Neuronal stem cell (in vitro differentiated cells): ENCODE results near the gene IMMP2L.

Experiments
- DNase-seq: peaks from one replicate; pipeline ENCODE4 v3.0.0-alpha.2; 2013; ENCODE audit warnings: low spot score
- H2AFZ ChIP-seq: one replicate; pipeline ENCODE4 v1.6.1; 2013; ENCODE audit warnings: mild to moderate bottlenecking, low read length, inconsistent platforms
- H2AK5ac ChIP-seq: 2 replicates; pipeline ENCODE4 v1.6.1; 2013; ENCODE audit warnings: low read depth, mild to moderate bottlenecking, inconsistent platforms, low read length, moderate library complexity, mixed read lengths
- H2BK120ac ChIP-seq: 2 replicates; pipeline ENCODE4 v1.6.1; 2013; ENCODE audit warnings: low read depth, mild to moderate bottlenecking, inconsistent platforms, low read length, moderate library complexity, mixed read lengths
- H2BK12ac ChIP-seq: one replicate; pipeline ENCODE4 v1.6.1; 2013; ENCODE audit warnings: low read length, inconsistent platforms
- H2BK15ac ChIP-seq: 2 replicates; pipeline ENCODE4 v1.6.1; 2013; ENCODE audit warnings: mild to moderate bottlenecking, low read length, inconsistent platforms, mixed read lengths
- H2BK5ac ChIP-seq: one replicate; pipeline ENCODE4 v1.6.1; 2013; ENCODE audit warnings: inconsistent platforms, mild to moderate bottlenecking, low read length, moderate library complexity
- H3K14ac ChIP-seq: one replicate; pipeline ENCODE4 v1.6.1; 2013; ENCODE audit warnings: low read length, inconsistent platforms
- H3K18ac ChIP-seq: 2 replicates; pipeline ENCODE4 v1.6.1; 2013; ENCODE audit warnings: low read length, inconsistent platforms
- H3K23ac ChIP-seq: 2 replicates; pipeline ENCODE4 v1.6.1; 2013; ENCODE audit warnings: low read depth, mild to moderate bottlenecking, mixed read lengths, low read length, inconsistent platforms; ENCODE audit not compliant: poor library complexity
- H3K27ac ChIP-seq: replicated peaks from 3 replicates; pipeline ENCODE4 v1.5.1; 2013; ENCODE audit warnings: low read length, inconsistent platforms
- H3K27me3 ChIP-seq, 3 experiments: 2 replicates each; pipeline ENCODE4 v1.6.1; 2013; ENCODE audit warnings: low read length in 3 of 3, mild to moderate bottlenecking in 2 of 3, inconsistent platforms in 1 of 3, low read depth in 1 of 3, mixed read lengths in 1 of 3, moderate library complexity in 1 of 3; ENCODE audit not compliant: control insufficient read depth in 3 of 3, insufficient read depth in 3 of 3
- H3K36me3 ChIP-seq, 2 donors: replicated peaks in 1 of 2; 2 replicates each; pipeline ENCODE4 v1.6.1; 2013; ENCODE audit warnings: low read length in 2 of 2; ENCODE audit not compliant: control insufficient read depth in 2 of 2, insufficient read depth in 2 of 2
- H3K4ac ChIP-seq: 2 replicates; pipeline ENCODE4 v1.6.1; 2013; ENCODE audit warnings: inconsistent platforms, mild to moderate bottlenecking, low read length, moderate library complexity
- H3K4me1 ChIP-seq, 2 donors: 1 replicate in 1 of 2; 2 replicates in 1 of 2; pipeline ENCODE4 v1.6.1; 2013; ENCODE audit warnings: low read length in 2 of 2, low read depth in 1 of 2; ENCODE audit not compliant: control insufficient read depth in 2 of 2, insufficient read depth in 1 of 2
- H3K4me2 ChIP-seq: one replicate; pipeline ENCODE4 v1.6.1; 2013; ENCODE audit warnings: mild to moderate bottlenecking, low read length, inconsistent platforms; ENCODE audit not compliant: insufficient read depth, poor library complexity, severe bottlenecking
- H3K4me3 ChIP-seq, 2 donors: 2 replicates each; pipeline ENCODE4 v1.5.1; 2013; ENCODE audit warnings: low read length in 2 of 2, mild to moderate bottlenecking in 2 of 2, inconsistent platforms in 1 of 2, moderate library complexity in 1 of 2
- H3K79me1 ChIP-seq: one replicate; pipeline ENCODE4 v1.6.1; 2013; ENCODE audit warnings: low read depth, mild to moderate bottlenecking, inconsistent platforms, low read length, moderate library complexity
- H3K9ac ChIP-seq: one replicate; pipeline ENCODE4 v1.6.1; 2013; ENCODE audit warnings: mild to moderate bottlenecking, low read depth, low read length, inconsistent platforms; ENCODE audit not compliant: poor library complexity
- H3K9me3 ChIP-seq, 2 donors: replicated peaks in 1 of 2; 2 replicates each; pipeline versions ENCODE3 to v1.6.1; 2013; ENCODE audit warnings: low read length in 2 of 2, mild to moderate bottlenecking in 2 of 2, inconsistent platforms in 1 of 2, low read depth in 1 of 2, mixed read lengths in 1 of 2, moderate library complexity in 1 of 2; ENCODE audit not compliant: control insufficient read depth in 2 of 2, insufficient read depth in 1 of 2
- H4K8ac ChIP-seq: one replicate; pipeline ENCODE4 v1.6.1; 2013; ENCODE audit warnings: low read depth, mild to moderate bottlenecking, inconsistent platforms, low read length, moderate library complexity
- H4K91ac ChIP-seq: one replicate; pipeline ENCODE4 v1.6.1; 2013; ENCODE audit warnings: low read length, low read depth, mild to moderate bottlenecking, inconsistent platforms; ENCODE audit not compliant: poor library complexity
- WGBS, 2 donors: extraction: QIAGEN DNeasy Blood & Tissue Kit; methylation state at CpG; one replicate each; pipeline ENCODE4 v1.1.7; 2013; ENCODE audit warnings: missing lambda C conversion rate in 2 of 2, mixed read lengths in 1 of 2; ENCODE audit not compliant: insufficient read length in 2 of 2, insufficient replicate concordance in 1 of 2; ENCODE audit errors: extremely low coverage in 2 of 2; 5-methylcytosine and 5-hydroxymethylcytosine counted together

IMMP2L gene

GRCh38 chr7:111068618-111069017 lies 493.7 kb downstream of the IMMP2L start:
- H3K4ac ChIP-seq = no peak overlapping the region
- no peak overlapping the region for H3K27ac ChIP-seq
- H3K9ac ChIP-seq = no peak overlapping the region
- no peak for DNase-seq
- H3K4me2 ChIP-seq = no peak overlapping the region
- H4K8ac ChIP-seq = no peak overlapping the region
- H3K36me3 ChIP-seq = no peaks in the 10 kb centered on the region
- no peak overlapping the region for H2BK15ac ChIP-seq
- H2AK5ac ChIP-seq = no peak overlapping the region
- H3K9me3 ChIP-seq = peaks cover 0 to 3% of the 10 kb centered on the region in 2 donors
- H3K4me3 ChIP-seq = no peak overlapping the region
- no CpG with 5 or more reads among the region's 2 CpGs for whole genome bisulfite sequencing, 2 donors
- H3K27me3 ChIP-seq = no peaks in the 10 kb centered on the region
- H2BK12ac ChIP-seq = no peak overlapping the region
- H2AFZ ChIP-seq = no peak overlapping the region
- H3K14ac ChIP-seq = no peak overlapping the region
- H3K18ac ChIP-seq = no peak overlapping the region
- no peak overlapping the region for H3K23ac ChIP-seq
- no peak overlapping the region for H2BK5ac ChIP-seq
- H3K79me1 ChIP-seq = no peaks in the 10 kb centered on the region
- H3K4me1 ChIP-seq = peaks cover 0 to 2% of the 10 kb centered on the region in 2 donors
- H4K91ac ChIP-seq = no peak overlapping the region
- H2BK120ac ChIP-seq = no peak overlapping the region

GRCh38 chr7:111067682-111068081 lies 494.6 kb downstream of the IMMP2L start:
- Histone ChIP-seq H2BK15ac (no peak overlapping the region), H4K8ac (no peak overlapping the region), H2BK12ac (no peak overlapping the region), H2BK5ac (no peak overlapping the region), H3K27ac (no peak overlapping the region), H3K14ac (no peak overlapping the region), H3K4me3 (no peak overlapping the region), H3K18ac (no peak overlapping the region), H3K4me2 (no peak overlapping the region), H3K36me3 (no peaks in the 10 kb centered on the region), H3K4ac (no peak overlapping the region), H2BK120ac (no peak overlapping the region), H2AK5ac (no peak overlapping the region), H3K27me3 (no peaks in the 10 kb centered on the region), H4K91ac (no peak overlapping the region), H3K4me1 (no peaks in the 10 kb centered on the region), H2AFZ (no peak overlapping the region), H3K9me3 (peaks cover 4 to 10% of the 10 kb centered on the region in 2 donors), H3K79me1 (no peaks in the 10 kb centered on the region), H3K23ac (no peak overlapping the region), H3K9ac (no peak overlapping the region)
- DNase-seq = no peak
- no CpG with 5 or more reads among the region's 2 CpGs for WGBS, 2 donors

GRCh38 chr7:111067251-111067650 lies 495.0 kb downstream of the IMMP2L start:
- no peak for DNase-seq
- no peaks in the 10 kb centered on the region for H3K79me1 ChIP-seq
- H3K4ac ChIP-seq = no peak overlapping the region
- no peak overlapping the region for H4K91ac ChIP-seq
- H3K4me1 ChIP-seq = no peaks in the 10 kb centered on the region
- H3K4me2 ChIP-seq = no peak overlapping the region
- no peak overlapping the region for H2AK5ac ChIP-seq
- H2BK5ac ChIP-seq = no peak overlapping the region
- no peak overlapping the region for H2BK12ac ChIP-seq
- no peak overlapping the region for H3K18ac ChIP-seq
- H3K9ac ChIP-seq = no peak overlapping the region
- no peak overlapping the region for H3K27ac ChIP-seq
- H4K8ac ChIP-seq = no peak overlapping the region
- no peaks in the 10 kb centered on the region for H3K27me3 ChIP-seq
- no peak overlapping the region for H3K4me3 ChIP-seq
- no peak overlapping the region for H2BK120ac ChIP-seq
- no peak overlapping the region for H2BK15ac ChIP-seq
- WGBS, 2 donors = no CpG with 5 or more reads among the region's 4 CpGs
- H3K14ac ChIP-seq = no peak overlapping the region
- H3K23ac ChIP-seq = no peak overlapping the region
- no peak overlapping the region for H2AFZ ChIP-seq
- peaks cover 4 to 14% of the 10 kb centered on the region in 2 donors for H3K9me3 ChIP-seq
- H3K36me3 ChIP-seq = no peaks in the 10 kb centered on the region

GRCh38 chr7:111063166-111063565 lies 499.1 kb downstream of the IMMP2L start:
- H3K4me1 ChIP-seq = no peaks in the 10 kb centered on the region
- no peak overlapping the region for H3K18ac ChIP-seq
- H2BK5ac ChIP-seq = no peak overlapping the region
- H3K4me2 ChIP-seq = no peak overlapping the region
- no peak overlapping the region for H2BK15ac ChIP-seq
- no peak overlapping the region for H2BK120ac ChIP-seq
- no peak overlapping the region for H3K9ac ChIP-seq
- no peak for DNase-seq
- H3K27ac ChIP-seq = no peak overlapping the region
- no peak overlapping the region for H3K4me3 ChIP-seq
- no CpG with 5 or more reads among the region's 1 CpG for WGBS, 2 donors
- no peaks in the 10 kb centered on the region for H3K27me3 ChIP-seq
- H3K36me3 ChIP-seq = no peaks in the 10 kb centered on the region
- no peak overlapping the region for H3K23ac ChIP-seq
- no peaks in the 10 kb centered on the region for H3K79me1 ChIP-seq
- no peak overlapping the region for H2AFZ ChIP-seq
- H3K14ac ChIP-seq = peak overlapping the region; percentile 25
- no peak overlapping the region for H2AK5ac ChIP-seq
- H2BK12ac ChIP-seq = no peak overlapping the region
- H4K8ac ChIP-seq = no peak overlapping the region
- H3K9me3 ChIP-seq = peaks cover 4 to 23% of the 10 kb centered on the region in 2 donors
- no peak overlapping the region for H4K91ac ChIP-seq
- H3K4ac ChIP-seq = no peak overlapping the region
